HEK293 (cell line): ENCODE measurements around the gene PPFIA4.
A peak's percentile ranks its signal among the peaks of the same experiment; 100 is the strongest.

Source experiments
- CTCF ChIA-PET: fragments of 350-600 bp; formaldehyde crosslinking; extraction: SDS; loops from one replicate; lab custom pipeline; 2021; ENCODE audit warnings: antibody characterized with exemption; lab: Yijun Ruan, JAX
- POLR2A ChIA-PET: fragments of 300-600 bp; formaldehyde crosslinking; extraction: SDS; loops from one replicate; lab custom pipeline; 2020; ENCODE audit warnings: antibody characterized with exemption, inconsistent platforms; lab: Yijun Ruan, JAX
- H3K27ac ChIP-seq: fragments of 200-500 bp; sonication (Bioruptor generic); 2 replicates; pipeline ENCODE4 v1.5.1; 2014; ENCODE audit warnings: low read depth, low read length, control low read depth, inconsistent platforms; ENCODE audit errors: extremely low read depth
- H3K36me3 ChIP-seq, 2 experiments: fragments of 200-500 bp in 1 of 2; sonication (Bioruptor generic) in 1 of 2; 1 replicate in 1 of 2; 2 replicates in 1 of 2; pipeline ENCODE4 v1.5.1; 2014 to 2017; ENCODE audit warnings: inconsistent platforms in 2 of 2, low read length in 2 of 2; ENCODE audit not compliant: control insufficient read depth in 2 of 2, insufficient read depth in 1 of 2
- H3K4me1 ChIP-seq: fragments of 200-500 bp; sonication (Bioruptor generic); 2 replicates; pipeline ENCODE4 v1.5.1; 2014; ENCODE audit warnings: mild to moderate bottlenecking, low read length, inconsistent platforms; ENCODE audit not compliant: control insufficient read depth, insufficient read depth
- H3K4me3 ChIP-seq: 2 replicates; pipeline ENCODE4 v1.5.1; 2011; ENCODE audit warnings: low read depth, mild to moderate bottlenecking, control low read depth, low read length, moderate library complexity
- H3K9me3 ChIP-seq: fragments of 200-500 bp; sonication (Bioruptor generic); 2 replicates; pipeline ENCODE4 v1.5.1; 2014; ENCODE audit warnings: low read depth, low read length, inconsistent platforms; ENCODE audit not compliant: control insufficient read depth, insufficient read depth
- ZBTB26 ChIP-seq: fragments of 450-650 bp; formaldehyde crosslinking; optimal IDR thresholded peaks from 2 replicates; pipeline ENCODE3; 2016; ENCODE audit warnings: missing biosample characterization, mild to moderate bottlenecking, missing genetic modification characterization
- ZNF157 ChIP-seq: fragments of 450-650 bp; formaldehyde crosslinking; IDR thresholded peaks from 2 replicates; pipeline ENCODE4 v1.5.1; 2016; ENCODE audit warnings: missing biosample characterization, missing genetic modification characterization
- ZNF274 ChIP-seq, 2 experiments: fragments of 200-500 bp in 1 of 2; fragments of 450-650 bp in 1 of 2; sonication (Bioruptor generic) in 1 of 2; formaldehyde crosslinking in 1 of 2; IDR thresholded peaks; 2 replicates each; pipeline versions ENCODE4 v1.5.1 to v1.6.1; 2014 to 2016; ENCODE audit warnings: borderline replicate concordance in 1 of 2, inconsistent platforms in 1 of 2, low read length in 1 of 2, missing biosample characterization in 1 of 2, missing genetic modification characterization in 1 of 2
- ZNF449 ChIP-seq: fragments of 450-650 bp; formaldehyde crosslinking; IDR thresholded peaks from 2 replicates; pipeline ENCODE4 v1.5.1; 2017; ENCODE audit warnings: missing biosample characterization, mild to moderate bottlenecking, missing genetic modification characterization, moderate library complexity

Gene PPFIA4

GRCh38 chr1:203128431-203128715, 102.1 kb downstream of the PPFIA4 start:
- TF ChIP-seq ZNF449 (0 out of 2 replicates have a peak, but pooled peaks have one; percentile 13), ZNF274 (IDR thresholded peaks at IDR 0.05; ENCODE audit: low read length) (no peak), ZNF274 (tag by site-specific recombination; IDR thresholded peaks at IDR 0.05; ENCODE audit: borderline replicate concordance) (no peak), ZNF157 (tag by site-specific recombination) (no peak), ZBTB26 (tag by site-specific recombination) (peak; percentile 29)
- ChIA-PET POLR2A (interaction anchor here (0.6 to 1.8 kb wide), 8 partner anchors 9 to 177 kb away, joined by 3 to 13 read pairs (median 5); partner anchors contain the start of gene MYBPH), CTCF (interaction anchor here (0.6 to 9.1 kb wide), 14 partner anchors 10 to 141 kb away, joined by 3 to 70 read pairs (median 7); no protein-coding TSS in a partner anchor)
- Histone ChIP-seq H3K9me3 (no peaks in the 10 kb centered on the region), H3K36me3 (no peaks in the 10 kb centered on the region), H3K4me3 (peak overlapping the region; percentile 43), H3K27ac (no peak overlapping the region), H3K4me1 (no peaks in the 10 kb centered on the region)
